HG03342 (cell line): ENCODE data around the gene MTARC1.

Experiments
- ATAC-seq: cut with Tn5 transposase; IDR thresholded peaks from one replicate; pipeline ENCODE4 v1.9.1; 2021; ENCODE audit warnings: mild to moderate bottlenecking, moderate library complexity; ENCODE audit not compliant: unreplicated experiment

The MTARC1 gene

DNA sequence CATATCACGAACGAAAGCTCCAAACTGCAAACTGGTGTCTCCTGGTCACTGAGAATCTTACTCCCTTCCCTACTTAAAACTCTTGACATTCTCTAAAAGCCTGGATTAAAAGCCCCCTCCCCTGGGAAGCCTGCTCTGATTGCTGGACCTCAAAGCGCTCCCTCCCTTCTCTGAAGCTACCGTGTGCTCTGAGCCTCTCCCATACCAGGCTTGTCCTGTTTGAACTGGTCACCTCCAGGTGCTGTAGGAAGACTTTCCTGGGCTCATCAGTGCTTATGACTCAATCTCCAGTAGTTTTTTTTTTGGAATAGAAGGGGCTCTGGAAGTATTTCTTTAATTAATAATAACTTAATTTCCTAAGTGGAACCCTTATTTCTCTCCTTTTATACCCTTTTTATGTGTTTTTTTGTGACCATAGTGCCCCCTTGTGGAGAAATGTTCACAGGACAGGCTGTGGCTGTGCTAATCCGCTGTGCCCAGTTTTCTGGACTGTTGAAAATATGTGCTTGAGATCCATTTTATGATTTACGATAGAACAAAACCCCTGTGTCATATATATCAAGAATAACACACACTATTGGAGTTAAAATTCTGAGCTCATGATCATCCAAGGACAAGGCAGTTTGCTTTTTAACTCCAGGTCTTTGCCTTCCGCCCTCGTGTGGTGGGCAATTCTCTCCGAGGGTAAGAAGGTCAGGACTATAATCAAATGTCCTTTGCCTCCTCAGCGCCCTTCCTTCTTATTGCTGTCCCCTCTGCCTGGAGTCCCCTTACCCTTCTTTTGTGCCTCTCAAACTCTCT is 16.9 kb downstream of the MTARC1 start:
- ATAC-seq: peak; percentile 68

DNA sequence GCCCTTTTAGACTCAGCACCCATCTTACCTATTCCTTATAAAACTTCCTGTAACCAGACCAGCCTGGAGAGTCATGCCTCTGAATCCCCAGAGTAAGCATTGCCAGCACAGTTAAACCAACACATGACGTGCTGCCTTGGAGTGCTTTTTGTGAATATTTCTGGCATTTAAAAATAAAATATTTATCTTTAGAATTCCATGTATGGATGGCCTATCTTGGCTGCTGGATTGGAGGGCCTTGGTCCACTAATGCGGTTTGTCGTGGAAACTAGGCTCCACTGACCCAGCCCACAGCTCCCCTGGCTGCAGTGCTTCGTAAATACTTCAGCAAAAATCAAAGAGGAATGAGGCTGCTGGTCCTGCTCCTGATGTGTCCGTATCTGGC is 17.5 kb downstream of the MTARC1 start:
- no peak for ATAC-seq

DNA sequence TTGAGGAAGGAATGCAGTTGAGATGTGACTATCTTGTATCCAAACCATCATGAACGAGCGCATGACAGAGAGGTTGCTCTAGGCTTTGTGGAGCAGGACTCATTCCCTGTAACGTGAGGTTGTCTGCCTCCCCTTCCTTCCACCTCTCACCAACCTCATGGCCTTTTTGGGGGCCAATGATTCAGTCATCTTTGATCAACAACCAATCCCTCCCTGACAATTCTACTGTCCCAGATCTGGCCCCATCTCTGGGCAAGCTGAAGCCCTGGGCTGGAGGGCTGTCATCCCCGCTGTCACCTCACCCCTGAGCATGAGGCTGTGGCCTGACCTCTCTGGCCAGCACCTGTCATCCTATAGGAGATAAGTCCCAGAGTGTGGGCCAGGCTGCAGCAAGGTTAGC is 19.7 kb downstream of the MTARC1 start:
- ATAC-seq: no peak

DNA sequence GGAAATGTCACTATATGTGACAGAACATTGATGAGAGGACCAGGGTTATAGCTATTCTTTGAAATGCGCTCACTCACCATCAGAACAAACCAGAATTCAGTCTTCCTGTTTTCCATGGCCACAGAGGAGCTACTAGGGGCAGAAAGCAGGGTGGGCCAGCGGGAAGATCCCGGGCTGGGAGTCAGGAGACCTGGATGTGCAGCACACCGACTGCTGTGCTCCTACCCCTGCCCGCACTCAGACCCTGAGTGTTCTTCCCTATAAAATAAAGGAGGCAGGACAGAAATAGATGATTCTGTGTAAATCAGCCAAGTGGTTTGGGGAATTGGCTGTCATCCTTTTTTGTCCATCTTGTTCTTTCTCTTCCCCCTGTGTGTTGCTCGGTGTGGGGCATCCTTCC is 21.0 kb downstream of the MTARC1 start:
- ATAC-seq: no peak

DNA sequence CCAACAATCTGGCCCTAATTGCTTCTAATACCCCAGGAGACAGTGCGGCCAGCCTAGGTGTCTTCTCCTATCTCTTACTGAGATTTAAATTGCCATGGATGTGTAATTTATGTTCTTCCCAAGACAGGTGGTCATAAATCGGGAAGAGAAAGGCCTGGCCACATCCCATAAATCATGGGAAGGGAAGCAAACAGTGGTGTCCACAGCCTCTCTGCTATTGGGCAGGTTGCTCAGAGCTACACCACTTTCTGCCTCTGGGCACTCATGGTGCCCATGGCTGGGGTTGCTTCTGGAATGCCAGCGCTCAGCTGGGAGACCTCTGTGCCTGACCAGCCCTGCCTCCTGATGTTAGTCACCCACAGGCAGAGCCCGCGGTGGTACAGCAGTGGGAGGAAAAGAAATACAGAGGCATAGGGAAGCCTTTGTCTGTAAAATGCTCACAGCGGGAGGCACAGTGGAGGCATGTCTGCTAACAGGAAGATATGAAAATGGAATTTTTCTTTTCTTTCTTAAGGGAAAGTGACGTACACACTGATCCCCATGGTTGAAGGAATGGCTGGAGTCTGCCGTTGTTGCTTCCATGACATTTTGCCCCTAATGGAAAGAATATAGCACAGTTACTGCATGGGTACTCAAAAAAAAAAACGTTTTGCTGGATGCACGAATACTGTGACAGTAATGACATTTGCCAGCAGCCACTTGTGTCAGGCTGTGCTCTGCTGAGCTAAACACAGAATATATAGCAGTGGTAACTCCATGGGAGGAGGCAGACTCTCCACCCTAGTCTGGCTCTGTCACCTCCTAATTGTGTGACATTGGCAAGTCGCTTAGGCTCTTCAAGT is 21.9 kb downstream of the MTARC1 start:
- no peak for ATAC-seq

DNA sequence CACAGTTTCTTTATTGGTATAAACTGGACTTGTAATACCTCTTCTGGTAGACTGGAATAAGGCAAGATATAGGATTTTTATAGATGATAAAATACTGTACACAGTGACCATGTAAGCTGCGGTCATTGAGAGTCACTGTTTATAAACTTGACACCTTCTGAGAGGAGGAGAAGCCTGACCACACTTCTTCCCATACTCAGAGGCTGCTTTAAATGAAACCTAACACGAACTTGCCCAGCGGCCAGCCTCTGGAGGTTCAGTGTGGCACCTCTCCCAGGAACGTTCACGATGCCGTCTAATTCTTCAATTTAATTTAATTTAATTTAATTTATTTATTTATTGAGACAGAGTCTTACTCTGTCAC is 22.5 kb downstream of the MTARC1 start:
- no peak for ATAC-seq

DNA sequence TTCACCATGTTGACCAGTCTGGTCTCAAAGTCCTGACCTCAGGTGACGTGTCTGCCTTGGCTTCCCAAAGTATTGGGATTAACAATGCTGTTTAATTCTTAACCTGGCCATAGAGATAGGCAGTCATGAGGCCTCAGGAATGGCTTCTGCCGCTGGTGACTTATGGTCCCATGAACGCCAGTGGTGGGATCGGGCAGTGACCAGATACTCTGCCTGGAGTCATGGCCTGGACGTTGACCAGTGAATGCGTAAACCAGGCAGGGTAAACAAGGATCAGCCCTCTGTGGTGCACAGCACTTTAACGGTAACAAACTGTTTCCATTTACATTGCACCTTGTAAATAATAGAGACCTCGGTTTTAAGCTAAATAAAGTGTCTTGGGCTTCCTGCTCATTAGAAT is 23.0 kb downstream of the MTARC1 start:
- ATAC-seq: peak; percentile 11

DNA sequence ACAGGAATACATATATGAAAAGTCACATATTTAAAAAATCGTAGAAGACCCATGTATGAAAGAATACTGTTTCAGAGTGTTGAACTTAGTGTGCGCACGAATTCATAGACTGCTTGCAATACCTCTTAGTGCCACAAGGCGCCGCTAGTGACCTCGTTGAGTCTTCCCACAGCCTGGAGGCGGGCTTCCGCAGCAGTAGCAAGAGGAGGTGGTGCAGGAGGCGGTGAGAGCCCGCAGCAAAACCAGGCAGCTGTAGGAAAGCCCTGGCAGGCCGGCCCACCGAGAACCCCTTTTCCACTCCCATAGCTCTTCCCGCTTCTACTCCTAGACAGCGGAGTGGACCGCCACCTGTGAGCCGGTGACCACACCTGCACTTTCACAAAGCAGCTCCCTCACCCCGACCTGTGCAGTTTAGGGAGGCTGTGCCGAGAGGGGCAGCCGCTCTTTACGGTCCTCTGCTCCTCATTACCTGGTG is 23.5 kb downstream of the MTARC1 start:
- ATAC-seq: peak; percentile 96

DNA sequence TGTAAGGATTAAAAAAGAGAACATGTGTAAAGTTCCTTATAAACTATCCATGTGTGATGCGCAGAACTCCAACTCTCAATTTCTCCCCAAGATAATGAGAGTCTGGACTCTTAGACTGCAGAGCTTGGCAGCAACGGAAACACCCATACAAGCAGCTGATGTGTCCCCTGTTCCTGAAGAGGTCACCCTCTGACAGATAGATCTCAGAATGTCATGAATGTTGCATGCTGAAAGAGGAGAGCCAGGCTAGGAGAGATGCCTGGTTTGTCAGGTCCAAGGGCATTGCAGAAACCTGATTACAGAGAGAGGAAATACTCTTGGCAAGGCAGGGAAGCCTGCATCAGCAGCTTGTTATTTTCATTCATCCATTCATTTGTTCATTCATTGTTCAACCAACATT is 24.2 kb downstream of the MTARC1 start:
- no peak for ATAC-seq

DNA sequence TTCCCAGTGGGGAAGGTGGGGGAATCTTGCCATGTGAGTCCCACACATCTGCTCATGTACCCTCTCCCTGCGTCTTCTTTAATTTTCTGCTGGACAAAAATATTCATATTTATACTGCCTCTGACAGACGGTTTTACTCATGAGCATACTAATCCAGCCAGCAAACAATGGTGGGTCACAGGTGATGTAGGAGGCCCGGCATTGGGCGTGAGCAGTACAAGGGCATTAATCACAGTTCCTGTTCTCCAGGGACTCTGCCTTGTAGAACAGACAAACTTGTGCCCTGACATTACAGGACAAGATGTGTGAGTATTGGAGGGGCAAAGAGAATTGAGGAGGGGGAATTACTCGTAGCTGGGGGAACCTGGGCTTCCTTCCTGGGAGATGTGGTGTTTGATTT is 25.0 kb downstream of the MTARC1 start:
- no peak for ATAC-seq

DNA sequence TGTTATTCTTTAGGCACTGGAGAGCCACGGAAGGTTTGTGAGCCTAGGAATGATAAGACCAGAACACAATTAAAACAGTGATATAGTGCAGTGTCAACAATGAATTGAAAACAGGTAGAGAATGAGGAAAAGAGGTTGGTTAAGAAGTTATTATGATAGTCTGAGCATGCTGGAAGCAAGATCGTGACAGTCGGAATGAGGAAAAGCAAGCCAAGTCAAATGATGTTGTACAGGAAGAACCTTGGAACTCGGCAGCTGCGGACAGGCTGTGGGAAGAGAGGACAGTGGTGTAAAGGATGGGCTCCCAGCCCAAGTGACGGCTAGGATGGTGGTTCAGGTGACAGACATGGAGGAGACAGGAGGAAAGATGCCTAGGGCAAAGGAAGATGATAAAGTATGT is 25.6 kb downstream of the MTARC1 start:
- ATAC-seq: no peak

DNA sequence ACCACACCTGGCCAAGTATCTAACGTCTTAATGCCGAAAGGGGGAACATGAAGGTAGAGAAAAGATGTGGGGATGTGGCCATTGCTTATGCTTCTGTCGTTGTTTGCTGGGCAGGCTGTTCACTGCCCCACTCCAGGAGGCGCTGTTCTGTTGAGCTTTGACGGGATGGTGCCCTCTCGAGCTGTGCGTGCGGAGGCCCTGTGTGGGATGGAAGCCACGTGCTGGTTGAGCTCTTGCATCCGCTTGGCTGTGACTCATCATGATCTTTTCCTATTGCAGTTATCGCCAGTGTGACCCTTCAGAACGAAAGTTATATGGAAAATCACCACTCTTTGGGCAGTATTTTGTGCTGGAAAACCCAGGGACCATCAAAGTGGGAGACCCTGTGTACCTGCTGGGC is 26.3 kb downstream of the MTARC1 start:
- no peak for ATAC-seq

DNA sequence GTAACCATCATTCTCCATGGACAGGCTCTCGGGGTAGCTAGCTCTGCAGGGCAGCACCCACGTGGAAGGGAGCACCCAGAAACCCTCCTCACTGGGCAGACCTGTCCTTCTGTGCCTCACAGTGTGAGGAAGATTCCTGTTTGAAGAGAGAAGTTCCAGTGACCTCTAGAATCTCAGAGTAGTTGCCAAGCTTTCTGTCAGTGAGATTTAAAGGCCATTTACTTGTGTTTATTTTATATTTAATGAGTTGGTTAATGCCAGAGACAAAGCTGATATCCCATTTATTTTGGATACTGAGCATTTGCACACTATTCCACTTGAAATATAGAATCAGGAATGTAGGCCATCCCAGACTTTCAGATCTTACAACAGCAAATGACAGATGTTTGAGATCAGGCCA is 28.7 kb downstream of the MTARC1 start:
- no peak for ATAC-seq

DNA sequence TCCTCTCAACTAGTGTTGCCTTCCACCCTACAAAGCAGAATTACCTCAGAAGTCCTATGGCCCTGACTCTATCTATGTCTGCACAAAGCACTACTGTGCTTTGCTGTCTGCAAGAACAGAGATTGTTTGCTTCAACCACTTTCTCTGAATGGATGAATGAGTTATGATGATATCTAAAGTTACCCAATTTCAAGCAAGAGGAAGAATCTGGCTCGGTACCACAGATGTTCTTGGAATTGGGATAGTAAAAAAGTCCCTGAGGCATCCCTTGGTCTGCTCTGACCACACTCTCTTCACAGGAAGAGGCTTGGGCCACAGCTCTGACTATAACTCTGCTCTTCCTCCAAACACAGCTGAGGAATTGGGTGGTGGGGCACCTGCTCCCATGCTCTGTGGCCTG is 31.2 kb downstream of the MTARC1 start:
- no peak for ATAC-seq

DNA sequence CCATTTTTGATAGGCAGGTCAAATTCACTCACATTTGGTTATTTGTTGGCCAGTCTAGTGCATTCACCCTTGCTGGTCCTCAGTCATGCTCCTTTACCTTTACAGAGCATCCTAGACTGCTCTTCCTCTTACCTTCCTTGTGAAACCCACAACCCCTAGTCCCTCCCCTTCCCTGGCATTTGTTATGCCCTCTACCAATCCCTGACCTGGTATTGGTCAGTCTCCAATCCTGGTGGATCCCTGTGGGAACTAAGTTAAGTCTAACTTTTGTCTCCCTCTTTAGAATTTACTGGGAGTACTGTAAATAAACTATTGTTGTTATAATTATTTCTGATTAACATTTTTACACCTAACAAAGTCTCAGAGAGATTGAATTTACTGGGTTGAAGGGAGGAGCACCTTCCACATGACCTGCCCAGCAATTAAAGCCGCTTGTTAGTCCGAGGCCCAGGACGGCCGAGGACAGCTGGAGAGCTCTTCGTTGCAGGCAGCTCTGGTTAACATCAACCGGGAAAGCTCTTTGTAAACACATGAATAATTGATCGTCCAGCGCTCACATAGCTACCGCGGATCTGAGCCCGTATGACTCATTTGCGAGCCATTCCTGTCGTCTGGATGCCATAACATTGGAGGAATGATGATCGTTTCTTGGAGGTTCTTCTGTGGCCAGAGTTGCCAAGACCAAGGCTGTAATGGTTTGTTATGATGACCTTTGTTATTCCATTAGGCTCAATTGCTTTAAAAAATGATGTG is 31.9 kb downstream of the MTARC1 start:
- no peak for ATAC-seq

DNA sequence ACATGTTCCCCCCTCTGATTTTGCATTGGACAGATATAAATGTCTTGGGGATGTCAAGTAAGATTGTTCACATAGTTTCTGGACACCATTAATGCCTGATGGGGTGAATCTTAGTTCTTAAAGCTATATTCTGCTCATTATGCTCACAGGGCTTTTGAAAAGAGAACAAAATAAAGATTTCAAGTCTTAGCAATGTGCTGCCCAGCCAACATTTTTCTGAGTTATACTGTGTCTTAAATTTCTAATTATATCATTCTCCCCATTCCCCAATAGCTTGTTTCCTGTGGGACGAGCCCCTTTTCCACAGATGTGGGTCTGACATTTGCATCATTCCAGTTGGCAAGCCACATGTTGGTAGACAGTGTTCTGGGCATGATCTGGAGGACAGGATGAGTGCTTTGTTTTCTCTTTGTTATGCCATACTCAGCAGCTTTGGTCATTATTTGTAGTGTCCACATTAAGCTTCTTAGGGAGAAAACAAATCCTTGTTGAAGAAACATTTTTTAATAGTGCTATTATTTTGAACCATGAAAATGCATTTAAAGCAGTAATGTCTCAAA is 32.8 kb downstream of the MTARC1 start:
- ATAC-seq: no peak

DNA sequence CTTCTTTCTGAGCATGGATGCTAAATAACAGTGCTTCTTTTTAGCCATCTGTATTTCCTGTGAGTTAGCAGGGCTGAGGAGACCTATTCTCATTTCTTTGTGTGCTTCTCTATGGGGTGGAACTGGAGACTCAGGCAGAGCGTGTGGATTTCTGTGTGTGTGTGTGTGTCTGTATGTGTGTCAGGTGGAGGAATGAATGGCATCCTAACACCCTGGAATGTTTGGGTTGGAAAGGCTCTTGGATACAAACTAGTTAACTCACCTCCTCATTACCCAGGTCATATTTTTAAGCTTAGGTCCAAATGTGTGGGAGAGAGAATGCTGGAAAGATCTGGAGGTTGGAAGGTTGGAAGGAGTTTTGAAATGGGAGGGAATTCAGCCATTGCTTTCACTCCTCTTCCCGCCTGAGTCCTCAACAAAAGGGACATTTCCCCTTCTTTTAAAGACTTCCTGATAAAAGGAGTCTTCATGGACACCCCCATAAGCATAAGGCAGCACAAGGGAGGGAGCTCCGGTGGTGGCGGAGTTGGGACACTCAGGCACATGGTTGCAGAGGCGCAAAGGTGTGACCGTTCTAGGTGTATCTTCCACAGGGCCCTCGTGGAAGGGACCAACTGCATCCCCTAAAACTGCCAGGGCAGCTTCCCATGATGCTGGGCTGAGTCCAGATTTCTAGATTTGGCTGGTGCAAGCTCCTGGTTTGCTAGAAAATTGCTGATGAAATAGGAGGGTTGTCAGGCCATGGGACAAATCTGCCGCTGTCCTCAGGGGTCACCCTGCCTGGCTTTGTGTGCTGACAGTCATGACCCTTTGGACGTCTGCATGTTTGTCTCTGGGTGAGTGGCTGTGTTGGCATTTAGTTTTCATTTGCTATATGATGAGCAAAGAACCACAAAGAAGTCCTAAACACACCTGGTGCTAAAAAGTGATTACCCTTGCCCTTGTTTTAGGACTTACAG is 37.6 kb downstream of the MTARC1 start:
- ATAC-seq: no peak

DNA sequence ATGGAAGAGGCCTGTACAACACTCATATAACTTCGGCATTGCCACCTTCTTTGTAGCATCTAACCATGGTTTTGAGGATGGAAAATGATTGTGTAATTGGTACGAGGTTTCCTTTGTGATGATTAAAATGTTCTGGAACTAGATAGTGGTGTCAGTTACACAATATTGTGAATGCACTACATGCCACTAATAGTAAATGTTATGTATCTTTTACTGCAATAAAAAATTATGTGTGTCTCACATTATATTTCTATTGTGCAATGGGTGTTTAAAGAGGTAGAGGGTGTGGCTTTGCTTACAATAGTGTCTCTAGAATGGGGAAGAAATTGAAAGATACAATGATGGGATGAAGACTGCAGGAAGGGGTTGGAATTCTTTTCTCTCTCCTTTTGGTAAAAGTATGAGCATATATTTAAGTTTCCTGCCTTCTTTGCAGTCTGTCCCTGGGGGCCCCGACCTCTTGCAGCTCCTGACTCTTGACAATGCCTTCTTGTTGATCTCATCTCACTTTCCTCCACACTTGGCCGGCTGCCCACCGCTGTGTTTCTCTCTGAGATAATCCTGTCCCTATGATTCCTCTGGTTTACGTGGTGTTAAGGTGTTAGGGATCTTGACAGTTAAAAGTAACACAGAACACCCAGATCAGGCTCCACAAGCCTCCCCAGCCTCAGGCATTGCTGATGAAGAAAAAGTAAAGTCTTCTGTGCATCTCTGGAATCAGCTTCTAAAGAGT is 39.3 kb downstream of the MTARC1 start:
- ATAC-seq: no peak

DNA sequence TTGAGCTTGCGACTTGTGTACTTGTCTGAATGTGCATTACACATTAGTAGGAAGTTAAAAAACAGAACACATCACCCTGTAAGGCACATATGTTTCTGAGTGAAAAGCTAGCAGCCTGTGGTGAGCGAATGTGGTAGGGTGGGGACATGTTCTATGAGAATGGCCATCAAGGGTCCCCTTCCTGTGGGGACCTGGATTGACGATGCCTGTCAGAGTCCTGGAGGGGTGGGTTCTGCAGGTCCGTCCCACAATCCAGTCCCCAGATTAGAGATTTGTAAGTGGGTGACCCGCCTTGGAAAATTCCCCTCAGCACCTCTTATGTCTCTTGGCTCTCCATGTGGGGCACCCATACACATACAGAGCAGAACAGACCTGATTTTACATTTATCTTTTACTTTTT is 40.0 kb downstream of the MTARC1 start:
- no peak for ATAC-seq
